Mammary epithelial cell (primary cell): Measurements from ENCODE around the gene STAB2.

Source experiments
- EZH2 ChIP-seq: IDR thresholded peaks from 2 replicates; pipeline ENCODE4 v1.6.1; 2012; ENCODE audit warnings: low read length, inconsistent platforms, borderline replicate concordance
- TF ChIP-seq, protein P1 (sequence below), 2 donors: IDR thresholded peaks in 1 of 2; conservative IDR thresholded peaks in 1 of 2; 2 replicates each; pipeline ENCODE4 v1.5.1; 2011 to 2012; ENCODE audit warnings: inconsistent platforms in 2 of 2, low read length in 2 of 2, mild to moderate bottlenecking in 2 of 2, control low read depth in 1 of 2, low read depth in 1 of 2; ENCODE audit not compliant: insufficient read depth in 1 of 2; ENCODE audit errors: extremely low read depth in 1 of 2

DNA sequence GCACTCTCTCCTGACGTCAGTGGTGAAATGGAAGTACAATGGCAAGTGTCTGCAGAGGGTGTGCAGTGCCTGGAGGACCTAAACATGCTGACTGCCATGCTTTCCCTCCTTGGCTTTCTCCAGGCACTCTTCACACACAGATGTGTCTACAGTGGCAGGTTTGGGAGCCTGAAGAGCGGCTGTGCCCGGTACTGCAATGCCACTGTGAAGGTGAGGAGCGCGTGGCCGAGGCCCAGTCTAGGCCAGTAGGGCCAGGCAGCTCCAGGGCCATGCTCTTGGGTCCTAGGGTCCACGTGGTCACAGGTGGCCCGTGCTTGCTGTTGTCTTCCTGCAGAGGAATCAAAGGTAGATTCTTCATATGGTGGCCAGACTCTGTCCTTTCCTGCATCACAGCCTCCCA lies 81.4 kb downstream of the STAB2 start:
- TF ChIP-seq, protein P1, sequence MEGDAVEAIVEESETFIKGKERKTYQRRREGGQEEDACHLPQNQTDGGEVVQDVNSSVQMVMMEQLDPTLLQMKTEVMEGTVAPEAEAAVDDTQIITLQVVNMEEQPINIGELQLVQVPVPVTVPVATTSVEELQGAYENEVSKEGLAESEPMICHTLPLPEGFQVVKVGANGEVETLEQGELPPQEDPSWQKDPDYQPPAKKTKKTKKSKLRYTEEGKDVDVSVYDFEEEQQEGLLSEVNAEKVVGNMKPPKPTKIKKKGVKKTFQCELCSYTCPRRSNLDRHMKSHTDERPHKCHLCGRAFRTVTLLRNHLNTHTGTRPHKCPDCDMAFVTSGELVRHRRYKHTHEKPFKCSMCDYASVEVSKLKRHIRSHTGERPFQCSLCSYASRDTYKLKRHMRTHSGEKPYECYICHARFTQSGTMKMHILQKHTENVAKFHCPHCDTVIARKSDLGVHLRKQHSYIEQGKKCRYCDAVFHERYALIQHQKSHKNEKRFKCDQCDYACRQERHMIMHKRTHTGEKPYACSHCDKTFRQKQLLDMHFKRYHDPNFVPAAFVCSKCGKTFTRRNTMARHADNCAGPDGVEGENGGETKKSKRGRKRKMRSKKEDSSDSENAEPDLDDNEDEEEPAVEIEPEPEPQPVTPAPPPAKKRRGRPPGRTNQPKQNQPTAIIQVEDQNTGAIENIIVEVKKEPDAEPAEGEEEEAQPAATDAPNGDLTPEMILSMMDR (conservative IDR thresholded peaks at IDR 0.05 in 1 of 2, IDR thresholded peaks at IDR 0.05 in 1 of 2; ENCODE audit: extremely low read depth in 1 of 2, insufficient read depth in 1 of 2, low read depth in 1 of 2, low read length in 2 of 2): no peak
- no peak for TF ChIP-seq EZH2
